ENCODE data around the gene PLEK.

DNA sequence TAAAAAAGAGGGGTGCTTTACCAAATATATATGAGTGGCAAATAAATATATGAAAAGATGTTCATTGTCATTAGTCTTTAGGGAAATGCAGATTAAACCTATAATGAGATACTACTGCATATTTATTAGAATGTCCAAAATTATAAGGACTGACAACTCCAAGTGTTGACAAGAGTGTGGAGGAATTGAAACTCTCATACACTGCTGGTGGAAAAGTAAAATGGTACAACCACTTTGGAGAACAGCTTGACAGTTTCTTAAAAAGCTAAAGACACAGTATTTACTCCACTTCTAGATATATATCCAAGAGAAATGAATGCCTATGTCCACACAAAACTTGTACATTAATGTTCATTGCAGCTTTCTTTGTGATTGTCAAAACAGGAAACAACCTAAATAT is 50.4 kb downstream of the PLEK start:
- TF ChIP-seq EZH2phosphoT487 (IDR thresholded peaks at IDR 0.05; ENCODE audit: borderline replicate concordance, low read length) = no peak
- TF ChIP-seq, protein P1, sequence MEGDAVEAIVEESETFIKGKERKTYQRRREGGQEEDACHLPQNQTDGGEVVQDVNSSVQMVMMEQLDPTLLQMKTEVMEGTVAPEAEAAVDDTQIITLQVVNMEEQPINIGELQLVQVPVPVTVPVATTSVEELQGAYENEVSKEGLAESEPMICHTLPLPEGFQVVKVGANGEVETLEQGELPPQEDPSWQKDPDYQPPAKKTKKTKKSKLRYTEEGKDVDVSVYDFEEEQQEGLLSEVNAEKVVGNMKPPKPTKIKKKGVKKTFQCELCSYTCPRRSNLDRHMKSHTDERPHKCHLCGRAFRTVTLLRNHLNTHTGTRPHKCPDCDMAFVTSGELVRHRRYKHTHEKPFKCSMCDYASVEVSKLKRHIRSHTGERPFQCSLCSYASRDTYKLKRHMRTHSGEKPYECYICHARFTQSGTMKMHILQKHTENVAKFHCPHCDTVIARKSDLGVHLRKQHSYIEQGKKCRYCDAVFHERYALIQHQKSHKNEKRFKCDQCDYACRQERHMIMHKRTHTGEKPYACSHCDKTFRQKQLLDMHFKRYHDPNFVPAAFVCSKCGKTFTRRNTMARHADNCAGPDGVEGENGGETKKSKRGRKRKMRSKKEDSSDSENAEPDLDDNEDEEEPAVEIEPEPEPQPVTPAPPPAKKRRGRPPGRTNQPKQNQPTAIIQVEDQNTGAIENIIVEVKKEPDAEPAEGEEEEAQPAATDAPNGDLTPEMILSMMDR (conservative IDR thresholded peaks at IDR 0.05; ENCODE audit: low read depth, low read length) = no peak

All from PC-3 (cell line).